ENCODE results near the gene NHS.

DNA sequence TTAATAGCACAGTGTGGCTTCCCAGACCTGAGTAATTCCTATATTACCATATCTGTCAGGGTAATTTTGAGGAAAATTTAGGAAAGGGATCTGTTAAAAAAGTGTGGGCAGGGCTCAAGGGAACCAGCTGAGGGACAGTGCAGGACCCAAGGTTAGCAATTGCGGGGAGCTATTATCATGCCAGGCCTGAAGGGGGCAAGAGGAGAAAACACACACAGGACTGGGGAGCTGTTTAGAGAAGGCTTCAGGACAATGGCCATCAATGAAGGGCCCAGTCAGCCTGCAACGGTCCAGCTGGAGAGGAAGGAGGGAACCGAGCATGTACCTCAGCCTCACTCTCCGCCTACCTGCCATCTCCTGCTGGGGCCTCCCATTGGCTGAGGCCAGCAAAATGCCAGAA, 19.0 kb upstream of the NHS start:
- no peak for TF ChIP-seq RAD21 (IDR thresholded peaks at IDR 0.05; ENCODE audit: low read length)
- TF ChIP-seq, protein P1, sequence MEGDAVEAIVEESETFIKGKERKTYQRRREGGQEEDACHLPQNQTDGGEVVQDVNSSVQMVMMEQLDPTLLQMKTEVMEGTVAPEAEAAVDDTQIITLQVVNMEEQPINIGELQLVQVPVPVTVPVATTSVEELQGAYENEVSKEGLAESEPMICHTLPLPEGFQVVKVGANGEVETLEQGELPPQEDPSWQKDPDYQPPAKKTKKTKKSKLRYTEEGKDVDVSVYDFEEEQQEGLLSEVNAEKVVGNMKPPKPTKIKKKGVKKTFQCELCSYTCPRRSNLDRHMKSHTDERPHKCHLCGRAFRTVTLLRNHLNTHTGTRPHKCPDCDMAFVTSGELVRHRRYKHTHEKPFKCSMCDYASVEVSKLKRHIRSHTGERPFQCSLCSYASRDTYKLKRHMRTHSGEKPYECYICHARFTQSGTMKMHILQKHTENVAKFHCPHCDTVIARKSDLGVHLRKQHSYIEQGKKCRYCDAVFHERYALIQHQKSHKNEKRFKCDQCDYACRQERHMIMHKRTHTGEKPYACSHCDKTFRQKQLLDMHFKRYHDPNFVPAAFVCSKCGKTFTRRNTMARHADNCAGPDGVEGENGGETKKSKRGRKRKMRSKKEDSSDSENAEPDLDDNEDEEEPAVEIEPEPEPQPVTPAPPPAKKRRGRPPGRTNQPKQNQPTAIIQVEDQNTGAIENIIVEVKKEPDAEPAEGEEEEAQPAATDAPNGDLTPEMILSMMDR (conservative IDR thresholded peaks at IDR 0.05; ENCODE audit: low read depth, low read length) = no peak
- no peak for TF ChIP-seq POLR2A (IDR thresholded peaks at IDR 0.05; ENCODE audit: low read depth, low read length)
- TF ChIP-seq MXI1 (IDR thresholded peaks at IDR 0.05; ENCODE audit: borderline replicate concordance, low read depth, low read length) = no peak
- TF ChIP-seq MAFK (IDR thresholded peaks at IDR 0.05; ENCODE audit: low read depth, low read length) = no peak
- no peak for TF ChIP-seq RFX5 (IDR thresholded peaks at IDR 0.05; ENCODE audit: low read depth, low read length)
- no peak for TF ChIP-seq CEBPB (IDR thresholded peaks at IDR 0.05; ENCODE audit: low read depth, low read length)
